Breast epithelium (tissue), 4 donors: Measurements from ENCODE around the gene CEBPB. TPM values are rescaled to one million over a fixed set of nuclear protein-coding genes. Genes with fewer than 3 reads are reported as not detected.

Source experiments
- DNase-seq, 2 donors: peaks; one replicate each; pipeline ENCODE4 v3.0.0-alpha.2; 2019; ENCODE audit warnings: low spot score in 2 of 2
- H3K27ac ChIP-seq, 2 donors: fragments of 200-600 bp; sonication (generic) in 1 of 2; one replicate each; pipeline ENCODE4 v1.5.1; 2016 to 2019; ENCODE audit warnings: mild to moderate bottlenecking in 1 of 2
- H3K27me3 ChIP-seq, 2 donors: fragments of 200-600 bp; sonication (generic) in 1 of 2; one replicate each; pipeline versions ENCODE4 v1.5.1 to v1.6.0; 2017 to 2019; ENCODE audit warnings: control low read depth in 1 of 2, mild to moderate bottlenecking in 1 of 2
- H3K36me3 ChIP-seq: fragments of 200-600 bp; one replicate; pipeline ENCODE4 v1.5.1; 2019
- H3K4me1 ChIP-seq, 2 donors: fragments of 200-600 bp; sonication (generic); one replicate each; pipeline ENCODE4 v1.5.1; 2016 to 2019; ENCODE audit warnings: control low read depth in 1 of 2
- H3K4me3 ChIP-seq, 3 donors: fragments of 200-600 bp; sonication (generic); 1 replicate in 2 of 3; 2 replicates in 1 of 3; pipeline ENCODE4 v1.5.1; 2016 to 2019; ENCODE audit warnings: mild to moderate bottlenecking in 3 of 3, moderate library complexity in 2 of 3
- H3K9me3 ChIP-seq, 2 donors: fragments of 200-600 bp; sonication (generic) in 1 of 2; one replicate each; pipeline ENCODE4 v1.5.1; 2016 to 2019; ENCODE audit warnings: control low read depth in 1 of 2
- CTCF ChIP-seq, 3 donors: fragments of 450-650 bp; IDR thresholded peaks; one replicate each; pipeline ENCODE4 v1.5.1; 2016 to 2017; ENCODE audit warnings: antibody characterized with exemption in 3 of 3, mild to moderate bottlenecking in 3 of 3, moderate library complexity in 3 of 3
- POLR2A ChIP-seq: fragments of 450-650 bp; IDR thresholded peaks from one replicate; pipeline ENCODE4 v1.6.1; 2016; ENCODE audit warnings: antibody characterized with exemption, mild to moderate bottlenecking, moderate library complexity
- POLR2AphosphoS5 ChIP-seq, 3 donors: sonication (generic); formaldehyde crosslinking; IDR thresholded peaks; one replicate each; pipeline ENCODE4 v1.6.1; 2017; ENCODE audit warnings: antibody characterized with exemption in 3 of 3
- intact Hi-C: fragments of 100-400 bp; cut with DNase I; formaldehyde crosslinking; loops from one replicate; pipeline ENCODE4 v1.15.1; 2023; ENCODE audit warnings: low total_unique reads
- total RNA-seq, 3 donors: library from RNA; depleted of rRNA; stranded (reverse); fragments of >200 nt; gene quantifications; one replicate each; pipeline ENCODE4 v1.1.0, GENCODE V29; 2016

CEBPB gene
- total RNA-seq, result 100 to 1,000 TPM; 137 to 177 (median 149) TPM

DNA sequence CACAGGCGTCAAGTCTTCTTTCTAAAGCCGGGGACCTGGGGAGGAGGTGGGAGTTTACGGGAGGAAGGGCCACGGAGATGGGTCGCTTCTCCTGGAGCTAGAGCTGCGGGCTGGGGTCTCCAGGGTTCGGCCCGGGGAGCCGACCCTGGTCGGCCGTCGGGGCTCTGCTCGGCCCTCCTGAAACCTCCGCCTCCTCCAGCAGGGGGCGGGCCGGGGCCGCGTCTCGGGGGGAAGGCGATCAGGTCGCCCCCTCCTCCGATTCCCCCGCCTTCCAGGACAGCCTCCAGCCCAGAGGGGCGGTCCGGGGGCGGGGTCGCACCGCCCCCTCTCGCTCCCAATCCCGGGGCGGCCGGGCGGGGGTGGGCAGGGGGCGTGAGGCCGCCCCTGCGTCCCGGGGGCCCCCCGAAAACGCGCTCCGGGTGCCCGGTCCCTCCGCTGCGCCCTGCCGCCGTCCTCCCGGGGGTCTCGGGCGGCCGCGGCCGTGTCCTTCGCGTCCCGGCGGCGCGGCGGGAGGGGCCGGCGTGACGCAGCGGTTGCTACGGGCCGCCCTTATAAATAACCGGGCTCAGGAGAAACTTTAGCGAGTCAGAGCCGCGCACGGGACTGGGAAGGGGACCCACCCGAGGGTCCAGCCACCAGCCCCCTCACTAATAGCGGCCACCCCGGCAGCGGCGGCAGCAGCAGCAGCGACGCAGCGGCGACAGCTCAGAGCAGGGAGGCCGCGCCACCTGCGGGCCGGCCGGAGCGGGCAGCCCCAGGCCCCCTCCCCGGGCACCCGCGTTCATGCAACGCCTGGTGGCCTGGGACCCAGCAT, at the start of gene CEBPB:
TSS of gene CEBPB (plus strand) at position 580 of the 814 bp plus-strand sequence. CDS start at position 784, 204 bp downstream.
- intact Hi-C loops, result no loop called here
- peak; percentile 94 to 99 (median 94) for TF ChIP-seq POLR2AphosphoS5 (IDR thresholded peaks at IDR 0.05)
- TF ChIP-seq CTCF (IDR thresholded peaks at IDR 0.05), result peak; percentile 67 to 92 (median 92)
- peak; percentile 98 for TF ChIP-seq POLR2A
- peak within 1 kb of the TSS; percentile 87 to 95 (median 89) for H3K4me3 ChIP-seq

DNA sequence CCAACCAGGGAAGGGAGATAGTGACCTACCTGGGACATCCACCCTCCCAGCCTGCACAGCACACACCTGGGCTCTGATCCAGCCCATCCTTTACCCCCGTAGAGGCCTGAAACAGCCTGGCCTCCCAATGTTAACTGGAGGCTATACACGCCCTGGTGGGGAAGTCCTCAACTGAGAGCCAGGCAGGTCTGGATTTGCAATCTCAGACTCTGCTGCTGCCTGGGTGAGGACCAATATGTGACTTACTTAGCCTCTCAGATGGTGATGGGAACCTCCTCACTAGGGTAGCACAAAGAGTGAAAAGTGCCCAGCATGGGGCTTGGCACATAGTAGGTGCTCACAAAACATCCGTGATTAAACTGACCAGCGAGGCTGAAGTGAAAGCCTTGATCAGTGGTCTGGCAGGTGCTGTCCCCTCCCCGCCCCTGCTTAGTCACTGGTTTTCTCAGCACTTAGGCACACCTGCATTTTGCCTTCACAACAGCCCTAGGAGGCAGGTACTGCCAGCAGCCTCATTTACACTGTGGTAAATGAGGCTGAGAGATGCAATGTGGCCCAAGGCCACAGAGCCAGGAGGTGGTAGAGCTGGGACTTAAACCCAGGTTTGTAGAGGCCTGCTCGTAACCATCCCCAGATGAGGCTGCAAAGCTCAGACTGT, 49.5 kb upstream of the CEBPB start:
- DNase-seq, result no peak
- no peaks in the 10 kb centered on the region for H3K36me3 ChIP-seq
- H3K27me3 ChIP-seq, result no peaks in the 10 kb centered on the region
- H3K4me3 ChIP-seq, result no peak overlapping the region
- H3K9me3 ChIP-seq, result no peaks in the 10 kb centered on the region
- H3K4me1 ChIP-seq, result peaks cover 3 to 12% of the 10 kb centered on the region in 2 donors
- H3K27ac ChIP-seq, result peak overlapping the region in 1 of 2 donors; percentile 1
- intact Hi-C loops, result no loop called here
- no peak for TF ChIP-seq CTCF (IDR thresholded peaks at IDR 0.05)
- no peak for TF ChIP-seq POLR2AphosphoS5 (IDR thresholded peaks at IDR 0.05)
- TF ChIP-seq POLR2A, result no peak

More for the DNA sequence above, at the start of gene CEBPB:
- H3K36me3 ChIP-seq, result no peaks in the 10 kb centered on the region
- H3K4me1 ChIP-seq, result peaks cover 0 to 8% of the 10 kb centered on the region in 2 donors
- H3K9me3 ChIP-seq, result no peaks in the 10 kb centered on the region
- H3K27me3 ChIP-seq, result no peaks in the 10 kb centered on the region
- H3K27ac ChIP-seq, result peak within 1 kb of the TSS; percentile 99 to 100
- peak; percentile 90 for DNase-seq

DNA sequence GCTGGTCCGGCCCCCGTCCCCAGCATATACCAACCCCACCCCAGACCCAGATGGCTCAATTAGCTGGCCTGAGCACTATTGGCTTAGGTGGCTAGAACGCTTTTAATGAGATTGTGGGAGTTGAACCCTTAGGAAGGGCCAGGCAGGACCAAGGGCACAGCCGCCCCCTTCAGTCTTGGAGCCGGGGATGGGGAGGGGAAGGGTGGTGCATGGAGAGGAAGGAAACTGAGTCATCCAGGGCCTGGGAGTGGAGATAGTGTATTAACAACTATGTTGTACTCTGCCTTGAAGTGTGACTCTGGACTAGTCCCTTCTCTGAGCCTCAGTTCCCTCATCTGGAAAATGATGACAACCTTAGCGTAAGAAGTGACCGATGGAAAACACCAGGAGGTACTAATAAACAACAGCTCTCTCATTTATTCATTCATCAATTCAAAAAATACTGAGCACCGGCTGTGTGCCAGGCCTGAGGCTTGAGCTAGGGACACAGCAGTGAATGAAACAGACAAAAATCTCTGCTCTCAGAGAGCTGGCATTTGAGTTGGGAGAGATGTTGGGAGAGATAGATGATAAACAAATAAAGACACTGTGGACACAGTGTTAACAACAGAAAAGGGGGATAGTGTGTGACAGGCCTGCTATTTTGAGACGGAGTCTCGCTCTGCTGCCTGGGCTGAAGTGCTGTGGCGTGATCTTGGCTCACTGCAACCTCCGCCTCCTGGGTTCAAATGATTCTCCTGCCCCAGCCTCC, 48.6 kb upstream of the CEBPB start:
- no peaks in the 10 kb centered on the region for H3K9me3 ChIP-seq
- no peak for TF ChIP-seq POLR2A
- TF ChIP-seq POLR2AphosphoS5 (IDR thresholded peaks at IDR 0.05), result no peak
- no peak overlapping the region for H3K4me3 ChIP-seq
- no peaks in the 10 kb centered on the region for H3K36me3 ChIP-seq
- DNase-seq, result no peak
- no peaks in the 10 kb centered on the region for H3K27me3 ChIP-seq
- H3K4me1 ChIP-seq, result peaks cover 3 to 21% of the 10 kb centered on the region in 2 donors
- peak overlapping the region in 1 of 2 donors; percentile 1 for H3K27ac ChIP-seq
- intact Hi-C loops, result no loop called here

- intact Hi-C loops, result no loop called here
These were observed 47.8 kb upstream of the CEBPB start for GRCh38 chr20:50142812-50143211.

More at GRCh38 chr20:50142812-50143211, 47.8 kb upstream of the CEBPB start:
- H3K36me3 ChIP-seq, result no peaks in the 10 kb centered on the region
- no peaks in the 10 kb centered on the region for H3K27me3 ChIP-seq
- peaks cover 3 to 27% of the 10 kb centered on the region in 2 donors for H3K4me1 ChIP-seq
- H3K9me3 ChIP-seq, result no peaks in the 10 kb centered on the region
- no peak for DNase-seq
- H3K4me3 ChIP-seq, result no peak overlapping the region
- TF ChIP-seq CTCF (IDR thresholded peaks at IDR 0.05), result no peak
- TF ChIP-seq POLR2A, result no peak
- TF ChIP-seq POLR2AphosphoS5 (IDR thresholded peaks at IDR 0.05), result no peak
- H3K27ac ChIP-seq, result peak overlapping the region in 1 of 2 donors; percentile 1
